COLO668 (cell line): ENCODE data around the gene SYF2.
A peak's percentile ranks its signal among the peaks of the same experiment; 100 is the strongest.
"Not testable (repeated sequence)": the region's sequence is repeated elsewhere in the genome, so short reads cannot be mapped to it uniquely, and the experiment has no call there.

Experiments used
- DNase-seq: peaks from one replicate; lab custom pipeline; 2025; ENCODE audit not compliant: unreplicated experiment; lab: John Stamatoyannopoulos, UW

Gene SYF2

DNA sequence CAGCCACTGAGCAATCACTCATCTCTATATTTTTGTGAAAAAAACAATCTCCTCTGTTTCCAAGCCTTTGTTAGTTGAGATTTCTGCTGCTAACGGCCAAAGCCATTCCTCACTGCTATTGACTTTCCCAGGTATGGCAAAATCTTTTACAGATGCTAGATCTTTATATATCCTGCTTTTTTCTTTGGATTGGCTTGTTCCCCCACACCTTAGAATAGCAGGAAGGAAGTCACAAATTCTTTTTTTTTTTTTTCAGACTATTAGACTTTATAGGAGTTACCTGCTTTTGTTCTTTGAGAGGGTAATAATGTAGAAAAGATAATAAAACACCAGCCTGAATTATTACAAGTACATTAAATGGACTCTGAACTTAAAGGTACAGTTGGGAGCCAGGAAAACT, 24.2 kb downstream of the SYF2 start:
- DNase-seq, result no peak

DNA sequence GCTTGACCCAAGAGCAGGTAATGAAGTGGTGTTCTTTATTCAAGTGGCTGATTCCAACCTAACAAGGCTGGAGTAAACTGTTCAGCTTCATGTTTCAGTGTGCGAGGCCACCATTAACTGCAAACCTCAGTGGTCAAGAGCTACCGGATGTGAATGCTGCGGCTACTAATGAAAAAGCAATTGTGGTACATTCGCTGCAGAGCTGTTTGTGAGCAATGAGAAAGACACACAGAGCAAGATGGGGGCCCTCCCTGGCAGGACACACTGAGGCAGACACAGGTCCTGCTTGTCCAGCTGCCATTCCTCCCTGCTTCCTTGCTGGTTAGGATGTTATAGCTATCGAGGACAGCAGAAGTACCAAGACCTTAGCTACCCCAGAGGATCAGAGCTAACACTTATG, 26.1 kb downstream of the SYF2 start:
- no peak for DNase-seq

GRCh38 chr1:25205786-25206185, 26.5 kb downstream of the SYF2 start:
- no peak for DNase-seq

DNA sequence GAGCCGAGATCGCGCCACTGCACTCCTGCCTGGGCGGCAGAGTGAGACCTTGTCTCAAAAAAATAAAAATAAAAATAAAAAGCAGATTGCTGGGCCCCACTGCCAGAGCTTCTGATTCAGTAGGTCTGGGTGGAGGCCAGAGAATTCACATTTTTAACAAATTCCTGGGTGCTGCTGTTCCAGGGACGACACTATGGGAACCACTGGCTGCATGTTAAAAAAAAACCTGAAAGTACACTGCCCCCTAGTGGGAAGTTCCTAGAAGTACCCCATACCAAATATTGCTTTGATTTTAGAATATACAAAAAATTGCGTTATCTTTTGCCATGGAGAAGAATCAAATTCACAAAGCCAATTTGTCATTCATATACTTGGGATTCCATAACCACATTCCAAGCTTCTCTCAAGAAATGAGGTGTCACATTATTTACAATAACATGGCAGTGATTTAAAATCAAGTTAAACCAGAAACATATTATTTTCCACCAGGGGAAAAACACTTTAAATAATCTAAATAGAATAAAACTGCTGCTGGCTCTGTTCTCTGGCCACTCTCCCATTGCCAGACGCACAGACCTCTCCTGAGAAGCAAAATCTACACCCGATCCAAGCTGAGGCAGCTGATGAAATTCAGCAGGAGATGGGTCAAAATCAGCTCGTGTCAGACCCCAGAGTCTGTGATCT, 27.4 kb downstream of the SYF2 start:
- DNase-seq, result peak; percentile 32

DNA sequence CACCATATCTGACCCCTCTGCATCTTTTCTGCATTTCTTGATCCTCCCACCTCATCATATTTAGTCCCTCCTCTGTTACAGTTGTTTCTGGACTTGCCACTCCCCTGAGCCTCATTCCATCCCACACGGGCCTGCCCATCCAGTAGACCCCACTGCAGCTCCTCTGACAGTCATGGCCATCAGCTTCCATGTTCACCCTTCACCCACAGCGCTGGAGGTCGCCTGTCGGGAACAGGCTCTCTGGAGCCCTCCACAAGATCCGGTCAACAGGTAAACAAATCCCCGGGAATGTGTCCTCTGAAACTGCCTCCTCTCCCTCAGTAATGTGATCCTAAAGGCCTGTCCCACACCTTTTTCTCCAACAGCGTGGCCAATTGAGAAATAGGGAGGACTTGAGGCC, 31.3 kb downstream of the SYF2 start:
- DNase-seq, result no peak

DNA sequence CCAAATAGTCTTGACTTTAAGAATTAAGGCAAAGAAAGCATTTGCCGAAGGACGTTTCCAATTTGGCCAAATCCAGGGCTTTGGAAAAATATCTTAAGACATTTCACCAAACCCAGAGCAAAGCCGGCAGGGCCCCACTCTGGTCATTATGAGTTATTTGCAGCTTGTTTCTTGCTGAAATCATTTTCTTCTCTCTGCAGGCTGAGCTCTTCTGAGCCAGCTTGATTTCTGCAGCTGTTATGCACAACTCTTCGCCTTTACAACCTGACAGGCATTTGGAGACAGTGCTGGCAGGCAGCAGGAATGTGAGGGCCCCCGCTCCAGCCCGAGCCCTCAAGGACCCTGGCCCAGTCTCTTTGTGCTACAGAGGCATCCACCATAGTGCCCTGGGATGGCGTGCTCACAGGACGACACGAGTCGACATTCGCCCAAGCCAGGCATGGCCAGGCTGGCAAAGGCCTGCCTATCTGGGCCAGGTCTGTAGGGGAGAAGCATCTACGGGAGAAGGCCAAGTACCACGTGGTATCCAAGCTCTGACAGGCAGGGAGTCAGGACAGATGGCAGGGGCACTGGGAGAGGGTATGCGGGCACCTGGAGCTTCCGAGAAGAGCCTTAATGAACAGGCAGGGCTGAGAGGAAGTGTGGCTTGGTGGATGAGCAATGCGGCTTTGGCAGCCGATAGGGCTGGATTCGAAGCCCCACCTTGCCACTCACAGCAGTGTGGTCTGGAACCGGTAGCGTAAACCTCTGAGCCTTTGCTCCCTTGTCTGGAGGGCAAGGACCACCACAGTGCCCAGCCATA, 32.3 kb downstream of the SYF2 start:
- no peak for DNase-seq

DNA sequence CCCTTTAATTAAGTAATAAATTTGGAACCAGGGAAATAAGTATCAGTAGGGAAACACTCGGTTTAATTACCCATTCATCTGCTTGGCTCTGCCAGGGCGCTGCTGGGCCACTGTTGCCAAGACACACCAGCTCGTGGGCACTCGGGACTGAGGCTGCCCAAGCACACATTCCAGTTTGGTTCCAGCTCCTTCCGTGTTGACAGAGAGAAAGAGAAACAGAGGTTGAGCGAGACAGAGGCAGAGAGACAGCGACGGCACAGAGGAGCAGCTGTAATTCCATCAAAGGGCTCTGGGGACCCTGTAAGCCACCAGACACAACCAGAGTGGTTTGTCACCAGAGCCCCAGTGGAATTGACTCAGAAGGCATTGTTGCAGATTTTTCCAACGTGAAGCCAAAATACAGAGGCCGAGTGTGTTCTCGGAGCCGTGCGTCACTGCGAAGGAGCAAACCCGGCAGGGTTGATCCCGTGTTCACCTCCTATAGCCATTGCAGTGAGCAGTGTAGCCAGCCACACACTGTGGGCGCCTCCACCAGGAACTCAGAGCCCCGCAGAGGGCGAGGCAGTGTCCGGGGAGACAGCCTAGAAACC, 33.5 kb downstream of the SYF2 start:
- no peak for DNase-seq

DNA sequence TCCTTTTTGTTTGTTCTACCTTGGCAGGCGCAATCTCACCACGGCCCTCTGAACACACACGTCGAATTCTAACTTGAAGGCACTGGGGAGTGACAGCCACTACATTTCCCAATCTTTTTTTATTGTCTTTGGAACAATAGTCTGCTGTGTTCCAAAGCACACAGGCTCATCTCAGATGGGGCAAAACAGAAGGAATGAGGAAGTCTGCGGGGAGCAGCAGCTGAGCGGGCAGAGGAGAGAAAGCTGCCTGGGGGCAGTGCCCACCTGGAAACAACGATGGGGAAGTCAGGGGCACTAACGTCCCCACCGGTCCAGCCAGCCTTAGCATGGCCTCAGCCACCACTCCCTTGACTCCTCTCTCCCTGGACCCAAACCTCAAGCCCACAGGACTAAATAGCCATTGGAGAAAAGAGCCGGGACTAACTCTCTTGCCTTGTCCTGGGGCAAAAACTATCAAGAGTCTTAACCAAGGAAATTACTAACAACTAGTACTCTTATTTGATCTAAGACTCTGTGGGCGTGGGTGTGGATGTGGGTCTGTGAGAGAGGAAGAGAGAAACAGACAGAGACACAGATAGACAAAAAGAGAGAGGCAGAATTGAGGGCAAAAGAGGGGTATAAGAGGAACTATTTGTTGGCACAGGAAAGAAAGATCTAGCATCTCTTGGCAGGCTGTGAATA, 34.2 kb downstream of the SYF2 start:
- DNase-seq, result no peak

- DNase-seq, result peak; percentile 43
These were observed 34.9 kb downstream of the SYF2 start for GRCh38 chr1:25197235-25197975.

- no peak for DNase-seq
These were observed 35.5 kb downstream of the SYF2 start for GRCh38 chr1:25196830-25197229.

GRCh38 chr1:25195835-25196234, 36.5 kb downstream of the SYF2 start:
- peak; percentile 87 for DNase-seq

DNA sequence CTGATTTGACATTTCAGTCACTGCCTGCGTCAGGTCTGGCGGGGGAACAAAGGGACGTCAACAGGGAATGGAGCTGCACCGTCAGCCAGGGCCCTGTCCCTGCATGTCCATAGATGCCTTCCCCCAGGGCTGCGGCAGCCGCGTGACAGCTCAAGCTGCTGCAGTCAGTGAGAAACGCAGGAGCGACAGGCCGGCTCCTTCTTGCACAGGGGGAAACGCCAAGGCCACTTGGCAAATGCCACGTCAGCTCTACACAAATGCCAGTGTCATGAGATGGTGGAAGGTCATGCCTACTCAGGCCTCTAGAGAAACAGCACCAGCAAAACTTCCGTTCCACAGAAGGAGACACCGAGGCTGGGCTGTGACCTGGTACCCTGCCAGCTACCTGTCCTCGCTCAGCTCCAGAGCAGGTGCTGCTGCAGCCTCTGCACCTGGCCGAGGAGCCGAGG, 37.7 kb downstream of the SYF2 start:
- DNase-seq, result peak; percentile 30

GRCh38 chr1:25194054-25194453, 38.2 kb downstream of the SYF2 start:
- DNase-seq, result no peak

DNA sequence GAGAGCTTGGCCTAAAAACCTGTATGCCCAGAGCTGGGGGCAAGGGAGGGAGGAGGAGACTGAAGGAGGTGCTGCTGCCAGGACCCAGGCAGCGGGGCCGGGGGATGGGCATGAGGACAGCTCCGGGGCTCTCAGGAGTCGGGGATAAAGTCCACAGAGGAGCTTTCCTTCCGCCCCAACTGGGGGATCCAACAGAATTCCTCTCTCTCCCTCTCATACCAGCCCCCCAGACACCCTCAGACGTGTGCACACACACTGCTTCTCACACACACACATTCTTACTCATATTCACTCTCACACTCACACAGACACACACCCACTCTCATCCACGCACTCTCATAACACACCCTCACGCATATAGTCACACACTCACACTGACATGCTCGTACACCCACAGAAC, 39.1 kb downstream of the SYF2 start:
- DNase-seq, result no peak

DNA sequence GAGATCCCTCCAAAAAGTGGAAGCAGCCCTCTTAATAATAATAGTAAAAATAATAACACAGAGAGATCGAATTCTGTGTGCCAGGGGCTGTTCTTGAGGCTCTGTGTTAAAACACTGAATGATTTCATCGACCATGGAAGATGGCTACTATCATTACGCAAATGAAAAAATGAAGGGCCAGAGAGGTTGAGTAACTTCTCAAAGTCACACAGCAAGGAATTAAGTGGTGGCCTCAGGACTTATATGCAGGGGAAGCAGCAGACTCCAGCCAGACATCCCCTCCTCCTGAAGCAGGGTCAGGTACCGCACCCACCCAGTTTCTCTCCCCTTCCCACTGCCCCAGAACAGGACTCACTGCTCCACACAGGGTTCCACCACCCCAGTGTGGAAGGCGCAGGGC, 40.1 kb downstream of the SYF2 start:
- DNase-seq, result no peak

DNA sequence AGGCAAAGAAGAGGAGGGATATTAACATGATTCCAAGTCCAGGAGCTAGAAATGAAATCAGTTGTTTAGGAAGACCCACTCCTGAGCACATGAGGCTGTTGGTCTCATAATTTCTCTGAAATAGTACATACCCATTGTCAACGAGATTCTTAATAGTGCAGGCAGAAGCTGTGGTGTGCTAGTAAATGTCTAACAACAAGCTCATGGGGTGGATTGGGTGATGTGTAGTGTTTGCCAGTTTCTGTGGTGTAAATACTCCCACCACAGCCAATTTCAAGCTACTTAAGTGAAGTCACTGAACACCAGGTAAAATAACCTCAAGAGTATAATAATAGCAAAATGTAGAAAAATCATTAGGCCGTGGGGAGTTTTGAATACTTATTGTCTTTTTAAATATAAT, 42.0 kb downstream of the SYF2 start:
- no peak for DNase-seq

- not testable (repeated sequence) for DNase-seq
These were observed 44.4 kb downstream of the SYF2 start for GRCh38 chr1:25187904-25188303.

DNA sequence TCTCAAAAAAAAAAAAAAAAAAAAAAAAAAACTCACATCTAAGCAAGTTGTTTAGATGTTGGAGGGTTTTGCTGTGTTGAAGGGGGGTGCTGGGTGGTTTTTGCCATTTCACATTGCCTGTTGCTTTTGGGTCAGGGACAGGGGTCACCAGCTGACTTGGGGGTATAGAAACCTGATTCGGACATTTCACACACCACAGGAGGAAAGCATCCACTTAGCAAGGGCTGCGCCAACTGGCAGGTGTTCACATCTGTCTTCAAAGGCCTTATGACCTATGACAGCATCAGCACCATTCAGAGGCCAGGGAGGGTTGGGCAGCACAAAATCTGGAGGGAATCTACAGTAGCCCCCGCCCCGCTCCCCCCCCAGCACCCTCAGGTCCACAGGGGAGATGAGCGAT, 45.2 kb downstream of the SYF2 start:
- no peak for DNase-seq

- no peak for DNase-seq
These were observed 45.9 kb downstream of the SYF2 start for GRCh38 chr1:25186161-25187007.
